COLO668 (cell line): ENCODE data around the gene GSK3B.
"Not testable (repeated sequence)": the region's sequence is repeated elsewhere in the genome, so short reads cannot be mapped to it uniquely, and the experiment has no call there.

Experiments
- DNase-seq: peaks from one replicate; lab custom pipeline; 2025; ENCODE audit not compliant: unreplicated experiment; lab: John Stamatoyannopoulos, UW

GSK3B gene

DNA sequence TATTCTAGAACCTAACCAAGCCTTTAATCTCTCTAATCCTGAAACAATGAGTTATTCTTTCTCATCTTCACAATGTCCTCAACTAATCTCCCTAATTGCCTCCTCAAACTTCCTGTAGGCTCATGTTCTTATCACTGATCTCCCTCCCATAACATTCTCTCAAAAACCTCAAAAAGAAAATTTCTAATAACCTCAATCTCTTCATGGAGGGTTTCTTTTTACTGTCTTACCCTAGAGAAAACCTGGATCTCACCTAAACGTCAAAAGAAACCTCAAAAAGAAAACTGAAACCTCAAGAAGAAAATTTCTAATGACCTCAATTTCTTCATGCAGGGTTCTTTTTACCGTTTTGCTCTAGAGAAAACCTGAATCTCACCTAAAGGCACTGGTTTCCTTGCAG, 150.2 kb downstream of the GSK3B start:
- no peak for DNase-seq

- DNase-seq = no peak
These were observed 155.2 kb downstream of the GSK3B start for GRCh38 chr3:119939077-119939476.

- DNase-seq = no peak
These were observed 157.0 kb downstream of the GSK3B start for GRCh38 chr3:119937229-119937628.

GRCh38 chr3:119934249-119934648, 160.0 kb downstream of the GSK3B start:
- no peak for DNase-seq

GRCh38 chr3:119933207-119933606, 161.0 kb downstream of the GSK3B start:
- no peak for DNase-seq

GRCh38 chr3:119930286-119930685, 164.0 kb downstream of the GSK3B start:
- DNase-seq = no peak

GRCh38 chr3:119927190-119927589, 167.1 kb downstream of the GSK3B start:
- no peak for DNase-seq

GRCh38 chr3:119924111-119925094, 169.8 kb downstream of the GSK3B start:
- no peak for DNase-seq

GRCh38 chr3:119918992-119919933, 175.0 kb downstream of the GSK3B start:
- DNase-seq = no peak

DNA sequence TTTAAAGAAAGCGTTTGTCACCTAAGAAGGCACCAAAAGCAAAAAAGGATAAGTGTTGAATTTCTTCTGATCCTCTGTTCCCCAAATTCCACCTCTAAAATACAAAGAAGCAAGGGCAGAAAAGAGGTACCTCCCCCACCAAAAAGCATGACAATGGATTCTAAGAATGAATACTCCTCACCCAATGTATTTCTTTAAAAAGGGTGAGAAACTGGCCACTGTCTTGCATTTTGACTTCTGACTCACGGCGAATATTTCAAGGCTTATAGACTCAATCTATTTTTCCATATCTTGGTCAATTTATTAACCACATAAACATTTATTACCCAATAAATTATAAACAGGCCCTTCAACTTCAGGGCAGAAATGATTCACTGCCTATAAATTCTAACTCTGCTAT, 181.2 kb downstream of the GSK3B start:
- DNase-seq = no peak

GRCh38 chr3:119912220-119912619, 182.0 kb downstream of the GSK3B start:
- no peak for DNase-seq

DNA sequence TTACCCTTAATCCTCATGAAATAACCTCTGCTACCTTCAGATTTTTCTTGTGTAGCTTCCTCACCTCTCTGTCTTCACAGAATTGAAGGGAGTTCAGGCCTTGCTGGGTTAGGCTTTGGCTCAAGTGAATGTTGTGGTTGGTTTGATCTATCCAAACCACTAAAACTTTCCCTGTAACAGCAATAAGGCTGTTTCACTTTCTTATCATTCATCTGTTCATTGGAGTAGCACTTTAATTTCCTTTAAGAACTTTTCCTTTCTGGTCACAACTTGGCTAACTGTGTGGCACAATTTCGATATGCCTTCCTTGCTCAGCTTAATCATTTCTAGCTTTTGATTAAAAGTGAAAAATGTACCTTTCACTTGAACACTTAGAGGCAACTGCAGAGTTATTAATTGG, 182.5 kb downstream of the GSK3B start:
- DNase-seq = no peak

DNA sequence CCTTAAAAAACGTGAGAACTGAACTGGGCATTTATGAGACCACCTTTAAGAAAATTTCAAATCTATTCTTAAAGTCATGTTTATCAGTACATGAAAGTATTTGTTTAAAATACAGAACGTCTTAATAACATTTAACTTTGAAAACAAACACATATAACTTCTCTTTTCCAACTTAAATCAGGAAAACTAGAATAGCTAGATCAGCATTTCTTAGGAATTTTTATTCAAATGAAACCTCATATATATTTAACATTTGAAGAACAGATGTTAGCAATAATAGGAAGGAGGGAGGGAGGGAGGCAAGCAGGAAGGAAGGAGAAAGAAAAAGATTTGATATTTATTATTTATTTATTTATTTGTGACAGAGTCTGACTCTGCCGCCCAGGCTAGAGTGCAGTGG, 192.2 kb downstream of the GSK3B start:
- no peak for DNase-seq

- no peak for DNase-seq
These were observed 193.1 kb downstream of the GSK3B start for GRCh38 chr3:119901148-119901547.

- DNase-seq = no peak
These were observed 195.1 kb downstream of the GSK3B start for GRCh38 chr3:119899192-119899511.

- no peak for DNase-seq
These were observed 195.6 kb downstream of the GSK3B start for GRCh38 chr3:119898478-119899191.

DNA sequence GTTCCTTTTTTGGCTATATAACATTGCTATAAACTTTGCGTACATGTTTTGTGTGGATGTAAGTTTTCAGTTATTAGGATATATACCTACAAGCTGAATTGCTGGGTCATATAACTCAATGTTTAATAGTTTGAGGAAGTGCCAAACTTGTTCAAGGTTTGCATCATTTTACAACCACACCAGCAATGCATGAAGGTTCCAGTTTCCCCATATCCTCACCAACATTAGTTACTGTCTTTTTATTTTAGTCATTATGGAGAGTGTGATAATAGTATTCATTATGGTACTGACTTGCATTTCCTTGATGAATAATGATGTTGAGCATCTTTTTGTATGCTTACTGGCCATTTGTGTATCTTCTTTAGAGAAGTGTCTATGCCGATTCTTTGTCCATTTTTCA, 200.1 kb downstream of the GSK3B start:
- DNase-seq = no peak

DNA sequence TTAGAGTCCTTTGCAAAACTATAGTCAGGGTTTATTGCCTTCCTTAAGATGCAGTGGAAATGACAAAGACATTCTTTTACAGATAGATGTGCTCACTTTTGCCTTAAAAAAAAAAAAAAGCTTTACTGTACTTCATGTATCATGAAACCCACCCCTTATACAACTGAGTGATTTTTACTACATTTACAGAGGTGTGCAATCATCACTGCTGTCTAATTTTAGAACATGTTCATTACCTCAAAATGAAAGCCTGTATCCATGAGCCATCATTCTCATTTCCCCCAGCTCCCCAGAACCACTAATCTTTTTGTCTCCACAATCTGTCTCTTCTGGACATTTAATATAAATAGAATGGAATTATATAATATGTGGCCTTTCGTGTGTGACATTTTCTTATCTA, 200.5 kb downstream of the GSK3B start:
- no peak for DNase-seq

DNA sequence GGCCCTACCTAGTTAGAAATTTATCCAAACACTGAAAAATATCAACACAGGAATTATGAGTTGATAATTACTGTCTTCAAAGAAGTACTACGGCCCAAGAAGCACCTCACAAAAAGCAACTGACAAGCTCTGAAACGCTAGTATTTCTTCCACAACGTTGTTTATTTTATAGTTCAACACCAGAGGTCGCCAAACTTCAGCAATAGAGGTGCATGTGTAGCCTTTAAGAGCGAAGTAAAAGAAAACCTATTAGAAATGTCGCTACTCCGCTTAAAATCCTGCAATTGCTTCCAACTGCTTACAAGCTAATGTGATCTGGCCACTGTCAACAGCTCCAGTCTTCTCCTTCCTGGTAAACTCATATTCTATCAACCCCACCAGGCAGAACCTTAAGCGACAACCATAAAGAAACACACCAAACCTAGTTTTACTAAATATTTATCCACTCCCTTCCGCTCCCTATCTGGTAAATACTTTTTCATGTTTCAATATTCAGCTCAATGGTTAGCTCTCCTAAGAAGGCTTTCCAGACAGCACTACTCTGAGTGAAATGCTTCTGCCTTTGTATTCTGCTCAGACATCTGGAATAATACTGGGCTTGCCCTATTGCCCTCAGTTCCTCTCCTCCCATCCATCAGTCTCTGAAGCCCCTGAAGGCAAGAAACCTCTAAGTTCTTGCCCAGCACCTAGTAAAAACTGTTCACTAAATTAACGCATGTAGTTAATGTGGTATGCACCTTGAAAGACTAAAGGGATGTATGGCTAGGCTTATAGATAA, 202.1 kb downstream of the GSK3B start:
- DNase-seq = peak; percentile 0

DNA sequence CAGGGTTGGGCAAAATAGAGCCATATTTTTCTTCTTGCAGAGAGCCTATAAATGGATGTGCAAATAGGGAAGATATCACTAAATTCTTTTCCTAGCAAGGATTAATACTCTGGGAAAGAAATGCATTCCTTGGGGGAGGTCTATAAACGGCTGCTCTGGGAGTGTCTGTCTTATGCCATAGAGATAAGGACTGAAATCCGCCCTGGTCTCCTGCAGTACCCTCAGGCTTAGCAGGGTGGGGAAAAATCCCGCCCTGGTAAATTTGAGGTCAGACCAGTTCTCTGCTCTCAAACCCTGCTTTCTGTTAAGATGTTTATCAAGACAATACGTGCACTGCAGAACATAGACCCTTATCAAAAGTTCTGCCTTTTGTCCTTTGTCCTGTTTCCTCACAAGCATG, 205.6 kb downstream of the GSK3B start:
- not testable (repeated sequence) for DNase-seq
